NCI-H187 (cell line): ENCODE data around the gene PDGFC.

Experiments used
- DNase-seq, 2 experiments: peaks; one replicate each; lab custom pipeline; 2025; lab: John Stamatoyannopoulos, UW

PDGFC gene

GRCh38 chr4:156971676-156972378, at the start of gene PDGFC:
PDGFC (minus strand) TSS chr4:156971799; CDS start chr4:156970903, 896 bp downstream.
- no peak for DNase-seq

- no peak for DNase-seq
Observed at GRCh38 chr4:157020882-157021281, 49.3 kb upstream of the PDGFC start.

GRCh38 chr4:157018920-157019490, 47.4 kb upstream of the PDGFC start:
- DNase-seq: no peak

GRCh38 chr4:157014621-157015591, 43.3 kb upstream of the PDGFC start:
- DNase-seq: no peak

GRCh38 chr4:157013656-157014055, 42.1 kb upstream of the PDGFC start:
- no peak for DNase-seq

- DNase-seq: no peak
Observed at GRCh38 chr4:157012781-157013180, 41.2 kb upstream of the PDGFC start.

GRCh38 chr4:157012296-157012695, 40.7 kb upstream of the PDGFC start:
- no peak for DNase-seq

- no peak for DNase-seq
Observed at GRCh38 chr4:157010630-157011029, 39.0 kb upstream of the PDGFC start.

GRCh38 chr4:157005831-157006230, 34.2 kb upstream of the PDGFC start:
- DNase-seq: no peak

- no peak for DNase-seq
Observed at GRCh38 chr4:157005193-157005592, 33.6 kb upstream of the PDGFC start.

GRCh38 chr4:157004279-157005161, 32.9 kb upstream of the PDGFC start:
- DNase-seq: no peak

GRCh38 chr4:156999175-156999517, 27.5 kb upstream of the PDGFC start:
- DNase-seq: no peak

GRCh38 chr4:156998500-156999174, 27.0 kb upstream of the PDGFC start:
- DNase-seq: no peak

- no peak for DNase-seq
Observed at GRCh38 chr4:156992943-156993342, 21.3 kb upstream of the PDGFC start.

- DNase-seq: no peak
Observed at GRCh38 chr4:156991161-156991560, 19.6 kb upstream of the PDGFC start.

- no peak for DNase-seq
Observed at GRCh38 chr4:156983366-156983765, 11.8 kb upstream of the PDGFC start.

- DNase-seq: no peak
Observed at GRCh38 chr4:156981262-156981769, 9.7 kb upstream of the PDGFC start.

GRCh38 chr4:156977435-156978160, 6.0 kb upstream of the PDGFC start:
- no peak for DNase-seq

- no peak for DNase-seq
Observed at GRCh38 chr4:156976147-156976546, 4.5 kb upstream of the PDGFC start.

GRCh38 chr4:156975686-156976085, 4.1 kb upstream of the PDGFC start:
- DNase-seq: no peak
